ENCODE measurements around the gene SIK3.
A peak's percentile ranks its signal among the peaks of the same experiment; 100 is the strongest.

Gene SIK3

GRCh38 chr11:117107701-117108590, 9.7 kb upstream of the SIK3 start:
- DNase-seq, result no peak

GRCh38 chr11:117100556-117100955, 2.3 kb upstream of the SIK3 start:
- no peak for DNase-seq

- DNase-seq, result no peak
Observed at GRCh38 chr11:117099696-117100095, 1.5 kb upstream of the SIK3 start.

- peak; percentile 42 to 45 for DNase-seq
Observed at GRCh38 chr11:117097389-117098268, 599 bp downstream of the SIK3 start.

GRCh38 chr11:117097014-117097388, 1.2 kb downstream of the SIK3 start:
- no peak for DNase-seq

GRCh38 chr11:117096201-117096991, 1.8 kb downstream of the SIK3 start:
- DNase-seq, result peak in 1 of 2 experiments; percentile 32

GRCh38 chr11:117095284-117096161, 2.7 kb downstream of the SIK3 start:
- no peak for DNase-seq

- no peak for DNase-seq
Observed at GRCh38 chr11:117094776-117095175, 3.5 kb downstream of the SIK3 start.

GRCh38 chr11:117092951-117093590, 5.2 kb downstream of the SIK3 start:
- no peak for DNase-seq

- no peak for DNase-seq
Observed at GRCh38 chr11:117091753-117092477, 6.3 kb downstream of the SIK3 start.

GRCh38 chr11:117090111-117090706, 8.0 kb downstream of the SIK3 start:
- no peak for DNase-seq

- DNase-seq, result no peak
Observed at GRCh38 chr11:117089685-117090084, 8.5 kb downstream of the SIK3 start.

- no peak for DNase-seq
Observed at GRCh38 chr11:117087446-117087845, 10.8 kb downstream of the SIK3 start.

- DNase-seq, result no peak
Observed at GRCh38 chr11:117084992-117085391, 13.2 kb downstream of the SIK3 start.

GRCh38 chr11:117083011-117083935, 15.0 kb downstream of the SIK3 start:
- no peak for DNase-seq

- no peak for DNase-seq
Observed at GRCh38 chr11:117081908-117082307, 16.3 kb downstream of the SIK3 start.

- DNase-seq, result no peak
Observed at GRCh38 chr11:117080370-117080769, 17.9 kb downstream of the SIK3 start.

GRCh38 chr11:117076941-117077691, 21.1 kb downstream of the SIK3 start:
- no peak for DNase-seq

Data from Kasumi-1 (cell line).